ENCODE data around the gene BABAM1.
"Not testable (repeated sequence)": the region's sequence is repeated elsewhere in the genome, so short reads cannot be mapped to it uniquely, and the experiment has no call there.

BABAM1 gene

DNA sequence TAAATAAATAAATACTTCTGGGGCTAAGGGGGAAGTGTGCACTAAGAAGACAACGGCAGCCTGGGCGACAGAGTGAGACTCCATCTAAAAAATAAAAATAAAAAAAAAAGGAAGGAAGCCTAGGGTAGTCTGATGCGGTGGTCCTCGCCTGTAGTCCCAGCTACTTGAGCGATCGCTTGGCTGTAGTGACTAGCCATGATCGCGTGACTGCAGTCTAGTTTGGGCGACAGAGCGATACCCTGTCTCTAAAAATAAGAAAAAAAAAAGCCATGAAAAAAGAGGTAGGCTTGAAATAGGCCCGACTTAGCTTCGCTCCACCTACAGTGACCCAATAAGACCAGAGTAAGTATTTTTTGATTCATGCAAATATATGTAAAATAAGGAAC lies 661 bp upstream of the BABAM1 start:
- TF ChIP-seq EZH2phosphoT487 (IDR thresholded peaks at IDR 0.05; ENCODE audit: borderline replicate concordance) (no peak), CTCF (conservative IDR thresholded peaks at IDR 0.05; ENCODE audit: low read length) (no peak)
- Histone ChIP-seq H3K9me2 (replicated peaks; ENCODE audit: low read depth, low read length) (no peaks in the 10 kb centered on the region), H3K4me3 (ENCODE audit: low read length, poor library complexity, severe bottlenecking) (no peak overlapping the region), H2AFZ (ENCODE audit: low read length) (peak overlapping the region; percentile 84; the same call in 1 of the 2 replicates), H3K4me2 (ENCODE audit: low read depth, low read length, poor library complexity, severe bottlenecking) (no peak overlapping the region), H4K20me1 (ENCODE audit: insufficient read depth, low read length, poor library complexity, severe bottlenecking) (no peaks in the 10 kb centered on the region), H3K9me3 (ENCODE audit: insufficient read depth, low read depth, low read length) (no peaks in the 10 kb centered on the region), H3K36me3 (ENCODE audit: insufficient read depth, low read length) (peaks cover 5% of the 10 kb centered on the region; the same call in 1 of the 2 replicates), H3K79me2 (ENCODE audit: insufficient read depth, low read length) (peaks cover 20% of the 10 kb centered on the region), H3K9ac (ENCODE audit: low read depth, low read length, poor library complexity, severe bottlenecking) (no peak overlapping the region), H3K4me1 (ENCODE audit: insufficient read depth, low read length, poor library complexity, severe bottlenecking) (peaks cover 8% of the 10 kb centered on the region), H3K27me3 (ENCODE audit: insufficient read depth, low read length, poor library complexity, severe bottlenecking) (no peaks in the 10 kb centered on the region), H3F3A (ENCODE audit: low read depth) (no peaks in the 10 kb centered on the region)

GRCh38 chr19:17268754-17269153 lies 1.5 kb downstream of the BABAM1 start:
- Histone ChIP-seq H3K9me2 (replicated peaks; ENCODE audit: low read depth, low read length) (no peaks in the 10 kb centered on the region), H3K36me3 (ENCODE audit: insufficient read depth, low read length) (peaks cover 7% of the 10 kb centered on the region; the same call in 1 of the 2 replicates), H3K27me3 (ENCODE audit: insufficient read depth, low read length, poor library complexity, severe bottlenecking) (no peaks in the 10 kb centered on the region), H3K4me3 (ENCODE audit: low read length, poor library complexity, severe bottlenecking) (peak overlapping the region; percentile 38), H3F3A (ENCODE audit: low read depth) (no peaks in the 10 kb centered on the region), H3K79me2 (ENCODE audit: insufficient read depth, low read length) (peaks cover 20% of the 10 kb centered on the region), H3K9me3 (ENCODE audit: insufficient read depth, low read depth, low read length) (no peaks in the 10 kb centered on the region), H3K9ac (ENCODE audit: low read depth, low read length, poor library complexity, severe bottlenecking) (no peak overlapping the region), H3K4me2 (ENCODE audit: low read depth, low read length, poor library complexity, severe bottlenecking) (peak overlapping the region; percentile 95), H2AFZ (ENCODE audit: low read length) (no peak overlapping the region), H4K20me1 (ENCODE audit: insufficient read depth, low read length, poor library complexity, severe bottlenecking) (no peaks in the 10 kb centered on the region), H3K4me1 (ENCODE audit: insufficient read depth, low read length, poor library complexity, severe bottlenecking) (peaks cover 8% of the 10 kb centered on the region)
- no peak for TF ChIP-seq EZH2phosphoT487 (IDR thresholded peaks at IDR 0.05; ENCODE audit: borderline replicate concordance)

GRCh38 chr19:17274892-17275291 lies 7.6 kb downstream of the BABAM1 start:
- not testable (repeated sequence) for H3K4me1 ChIP-seq (ENCODE audit: insufficient read depth, low read length, poor library complexity, severe bottlenecking); H3K4me2 ChIP-seq (ENCODE audit: low read depth, low read length, poor library complexity, severe bottlenecking); H3K9ac ChIP-seq (ENCODE audit: low read depth, low read length, poor library complexity, severe bottlenecking); H3K79me2 ChIP-seq (ENCODE audit: insufficient read depth, low read length); H3K9me3 ChIP-seq (ENCODE audit: insufficient read depth, low read depth, low read length); H3K27me3 ChIP-seq (ENCODE audit: insufficient read depth, low read length, poor library complexity, severe bottlenecking); H4K20me1 ChIP-seq (ENCODE audit: insufficient read depth, low read length, poor library complexity, severe bottlenecking); H3K9me2 ChIP-seq (replicated peaks; ENCODE audit: low read depth, low read length); H3K4me3 ChIP-seq (ENCODE audit: low read length, poor library complexity, severe bottlenecking); H3F3A ChIP-seq (ENCODE audit: low read depth); H2AFZ ChIP-seq (ENCODE audit: low read length)
- peaks cover 25% of the 10 kb centered on the region; the same call in 1 of the 2 replicates for H3K36me3 ChIP-seq (ENCODE audit: insufficient read depth, low read length)

- H3K9ac ChIP-seq (ENCODE audit: low read depth, low read length, poor library complexity, severe bottlenecking), result no peak overlapping the region
- TF ChIP-seq CTCF (conservative IDR thresholded peaks at IDR 0.05; ENCODE audit: low read length) (no peak), EZH2phosphoT487 (IDR thresholded peaks at IDR 0.05; ENCODE audit: borderline replicate concordance) (no peak)
- H3K4me2 ChIP-seq (ENCODE audit: low read depth, low read length, poor library complexity, severe bottlenecking), result no peak overlapping the region
- H3F3A ChIP-seq (ENCODE audit: low read depth), result no peaks in the 10 kb centered on the region
- H3K9me2 ChIP-seq (replicated peaks; ENCODE audit: low read depth, low read length), result no peaks in the 10 kb centered on the region
- no peaks in the 10 kb centered on the region for H3K9me3 ChIP-seq (ENCODE audit: insufficient read depth, low read depth, low read length)
- no peaks in the 10 kb centered on the region for H3K79me2 ChIP-seq (ENCODE audit: insufficient read depth, low read length)
- H3K4me3 ChIP-seq (ENCODE audit: low read length, poor library complexity, severe bottlenecking), result no peak overlapping the region
- no peak overlapping the region for H2AFZ ChIP-seq (ENCODE audit: low read length)
- no peaks in the 10 kb centered on the region for H3K4me1 ChIP-seq (ENCODE audit: insufficient read depth, low read length, poor library complexity, severe bottlenecking)
- no peaks in the 10 kb centered on the region for H3K27me3 ChIP-seq (ENCODE audit: insufficient read depth, low read length, poor library complexity, severe bottlenecking)
- H4K20me1 ChIP-seq (ENCODE audit: insufficient read depth, low read length, poor library complexity, severe bottlenecking), result no peaks in the 10 kb centered on the region
- peaks cover 25% of the 10 kb centered on the region; the same call in 1 of the 2 replicates for H3K36me3 ChIP-seq (ENCODE audit: insufficient read depth, low read length)
These were observed 8.4 kb downstream of the BABAM1 start for GRCh38 chr19:17275441-17276175.

All from Loucy (cell line).